NOMO-1 treated with DMSO at 0.1 percent for 48 hours (cell line): Measurements from ENCODE around the gene REPS1.
"Not testable (repeated sequence)": the region's sequence is repeated elsewhere in the genome, so short reads cannot be mapped to it uniquely, and the experiment has no call there.

ENCODE experiments used
- DNase-seq: peaks from one replicate; lab custom pipeline; 2025; ENCODE audit not compliant: unreplicated experiment; lab: John Stamatoyannopoulos, UW

REPS1 gene

GRCh38 chr6:139007428-139007827 lies 19.4 kb upstream of the REPS1 start:
- DNase-seq = no peak

- DNase-seq = no peak
These were observed 18.4 kb upstream of the REPS1 start for GRCh38 chr6:139006477-139006876.

- DNase-seq = peak; percentile 35
These were observed 15.7 kb upstream of the REPS1 start for GRCh38 chr6:139003751-139004150.

- peak; percentile 9 for DNase-seq
These were observed 12.1 kb upstream of the REPS1 start for GRCh38 chr6:138999949-139000725.

- DNase-seq = no peak
These were observed 9.1 kb upstream of the REPS1 start for GRCh38 chr6:138997136-138997535.

- no peak for DNase-seq
These were observed 8.5 kb upstream of the REPS1 start for GRCh38 chr6:138996524-138996923.

GRCh38 chr6:138993410-138993809 lies 5.4 kb upstream of the REPS1 start:
- DNase-seq = not testable (repeated sequence)

- peak; percentile 23 for DNase-seq
These were observed 4.9 kb upstream of the REPS1 start for GRCh38 chr6:138992965-138993364.

- peak; percentile 73 for DNase-seq
These were observed 3.2 kb upstream of the REPS1 start for GRCh38 chr6:138991206-138991605.

GRCh38 chr6:138989098-138989983 lies 1.3 kb upstream of the REPS1 start:
- DNase-seq = no peak

- no peak for DNase-seq
These were observed 399 bp upstream of the REPS1 start for GRCh38 chr6:138988469-138988834.

- DNase-seq = no peak
These were observed 892 bp downstream of the REPS1 start for GRCh38 chr6:138987080-138987642.

- DNase-seq = no peak
These were observed 1.5 kb downstream of the REPS1 start for GRCh38 chr6:138986578-138986977.

- DNase-seq = no peak
These were observed 6.6 kb downstream of the REPS1 start for GRCh38 chr6:138981416-138981815.

- DNase-seq = peak; percentile 69
These were observed 8.0 kb downstream of the REPS1 start for GRCh38 chr6:138979813-138980668.

GRCh38 chr6:138979365-138979764 lies 8.7 kb downstream of the REPS1 start:
- DNase-seq = no peak

GRCh38 chr6:138978229-138978628 lies 9.8 kb downstream of the REPS1 start:
- DNase-seq = no peak

- DNase-seq = no peak
These were observed 10.3 kb downstream of the REPS1 start for GRCh38 chr6:138977646-138978167.

- DNase-seq = no peak
These were observed 10.8 kb downstream of the REPS1 start for GRCh38 chr6:138977242-138977641.

- no peak for DNase-seq
These were observed 12.2 kb downstream of the REPS1 start for GRCh38 chr6:138975815-138976214.
